Measurements from ENCODE around the gene GNAT1. TPM values are rescaled to one million over a fixed set of nuclear protein-coding genes. Genes with fewer than 3 reads are reported as not detected.

The GNAT1 gene
- total RNA-seq, 1 experiment from 2014 or later, result 0.13 TPM

DNA sequence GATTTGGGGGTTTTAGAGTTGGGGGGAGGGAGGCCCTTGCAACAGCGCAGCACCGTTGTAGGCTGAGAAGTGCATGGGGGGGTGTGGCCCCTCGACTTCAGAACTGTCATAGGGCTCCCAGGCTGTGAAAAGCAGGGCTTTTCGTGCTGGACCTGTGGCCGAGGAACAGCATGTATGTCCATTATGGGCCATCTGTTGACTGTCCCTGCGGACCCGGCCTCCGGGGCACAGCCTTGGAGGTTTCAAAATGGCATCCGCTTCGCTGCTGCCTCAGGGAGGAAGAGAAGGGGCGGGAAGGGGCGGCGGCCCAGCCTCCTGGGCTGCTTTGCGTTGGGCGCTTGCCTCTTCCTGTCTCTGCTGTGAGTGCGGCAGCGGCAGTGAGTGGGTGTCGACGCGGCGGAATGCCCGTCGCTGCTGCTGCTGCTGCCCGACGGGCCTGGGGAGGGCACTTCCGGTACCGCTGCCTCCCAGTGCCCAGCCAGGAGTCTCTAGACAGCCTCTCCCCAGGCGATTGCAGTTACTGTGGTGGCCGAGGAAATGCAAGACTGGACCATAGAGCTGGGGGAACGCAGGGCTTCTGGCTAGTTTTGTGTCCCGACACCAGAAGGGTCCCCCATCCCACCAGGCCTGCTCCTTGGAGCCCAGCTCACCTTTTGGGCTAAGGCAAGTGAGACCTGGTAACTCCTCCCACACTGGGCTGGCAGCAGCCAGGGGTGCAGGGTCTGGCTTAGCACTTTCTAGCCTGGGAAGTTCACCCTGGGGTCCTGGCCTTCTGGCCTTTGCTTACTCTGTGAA lies 46.5 kb downstream of the GNAT1 start:
- TF ChIP-seq SP1 (CRISPR knock-in tag; conservative IDR thresholded peaks at IDR 0.05) (peak; percentile 35; the same call in 1 of the 2 replicates), ATF1 (CRISPR knock-in tag; IDR thresholded peaks at IDR 0.05) (no peak)

DNA sequence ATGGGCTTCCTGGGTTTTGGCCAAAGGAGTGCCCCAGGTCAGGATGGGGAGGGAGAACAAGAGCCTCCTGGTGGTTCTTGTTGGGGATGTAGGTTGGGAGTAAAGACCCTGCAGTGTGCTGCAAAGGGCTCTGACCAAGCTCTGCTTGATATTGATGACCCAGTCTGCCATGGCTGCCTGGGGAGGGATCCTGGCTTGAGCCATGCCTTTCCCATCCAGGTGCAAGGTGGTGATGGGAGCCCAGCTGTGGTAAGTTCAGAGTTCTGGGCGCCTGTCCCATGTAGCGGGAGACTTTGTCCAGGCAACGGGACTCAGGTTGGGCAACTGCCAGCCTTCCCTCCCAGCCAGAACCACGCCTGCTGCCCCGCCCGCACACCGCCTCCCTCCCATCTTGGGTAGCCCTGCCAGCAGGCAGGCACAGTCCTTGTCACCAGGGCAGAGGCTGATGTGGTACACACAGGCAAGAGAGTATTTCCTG lies 47.2 kb downstream of the GNAT1 start:
- ChIA-PET POLR2A (interaction anchor here (1.1 kb wide), 1 partner anchor 8 kb away, joined by 5 read pairs; no protein-coding TSS in a partner anchor), CTCF (interaction anchor here (1.1 to 6.4 kb wide), 7 partner anchors 8 to 44 kb away, joined by 3 to 88 read pairs (median 4); no protein-coding TSS in a partner anchor)
- ATAC-seq (no peak), DNase-seq (ENCODE audit: low spot score) (no peak)
- H3K27ac Mint-ChIP-seq, result no peak overlapping the region; the same call in 1 of the 2 replicates
- H3K4me1 Mint-ChIP-seq, result peaks cover 70% of the 10 kb centered on the region
- no peaks in the 10 kb centered on the region for H3K36me3 Mint-ChIP-seq
- TF ChIP-seq, protein P1, sequence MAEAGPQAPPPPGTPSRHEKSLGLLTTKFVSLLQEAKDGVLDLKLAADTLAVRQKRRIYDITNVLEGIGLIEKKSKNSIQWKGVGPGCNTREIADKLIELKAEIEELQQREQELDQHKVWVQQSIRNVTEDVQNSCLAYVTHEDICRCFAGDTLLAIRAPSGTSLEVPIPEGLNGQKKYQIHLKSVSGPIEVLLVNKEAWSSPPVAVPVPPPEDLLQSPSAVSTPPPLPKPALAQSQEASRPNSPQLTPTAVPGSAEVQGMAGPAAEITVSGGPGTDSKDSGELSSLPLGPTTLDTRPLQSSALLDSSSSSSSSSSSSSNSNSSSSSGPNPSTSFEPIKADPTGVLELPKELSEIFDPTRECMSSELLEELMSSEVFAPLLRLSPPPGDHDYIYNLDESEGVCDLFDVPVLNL (CRISPR knock-in tag; IDR thresholded peaks at IDR 0.05; ENCODE audit: borderline replicate concordance, low read depth), result no peak
- TF ChIP-seq SMAD4 (CRISPR knock-in tag; IDR thresholded peaks at IDR 0.05) (no peak), TEAD1 (CRISPR knock-in tag; IDR thresholded peaks at IDR 0.05) (0 out of 2 replicates have a peak, but pooled peaks have one; percentile 37), EMX1 (CRISPR knock-in tag; IDR thresholded peaks at IDR 0.05) (no peak), ZNF671 (CRISPR knock-in tag; IDR thresholded peaks at IDR 0.05) (no peak), ZNF317 (CRISPR knock-in tag; IDR thresholded peaks at IDR 0.05; ENCODE audit: borderline replicate concordance, low read depth) (no peak)
- TF ChIP-seq, protein P2, sequence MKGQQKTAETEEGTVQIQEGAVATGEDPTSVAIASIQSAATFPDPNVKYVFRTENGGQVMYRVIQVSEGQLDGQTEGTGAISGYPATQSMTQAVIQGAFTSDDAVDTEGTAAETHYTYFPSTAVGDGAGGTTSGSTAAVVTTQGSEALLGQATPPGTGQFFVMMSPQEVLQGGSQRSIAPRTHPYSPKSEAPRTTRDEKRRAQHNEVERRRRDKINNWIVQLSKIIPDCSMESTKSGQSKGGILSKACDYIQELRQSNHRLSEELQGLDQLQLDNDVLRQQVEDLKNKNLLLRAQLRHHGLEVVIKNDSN (CRISPR knock-in tag; IDR thresholded peaks at IDR 0.05), result no peak
- TF ChIP-seq, protein P3, sequence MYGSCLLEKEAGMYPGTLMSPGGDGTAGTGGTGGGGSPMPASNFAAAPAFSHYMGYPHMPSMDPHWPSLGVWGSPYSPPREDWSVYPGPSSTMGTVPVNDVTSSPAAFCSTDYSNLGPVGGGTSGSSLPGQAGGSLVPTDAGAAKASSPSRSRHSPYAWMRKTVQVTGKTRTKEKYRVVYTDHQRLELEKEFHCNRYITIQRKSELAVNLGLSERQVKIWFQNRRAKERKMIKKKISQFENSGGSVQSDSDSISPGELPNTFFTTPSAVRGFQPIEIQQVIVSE (CRISPR knock-in tag; IDR thresholded peaks at IDR 0.05; ENCODE audit: borderline replicate concordance), result no peak
- TF ChIP-seq, protein P4, sequence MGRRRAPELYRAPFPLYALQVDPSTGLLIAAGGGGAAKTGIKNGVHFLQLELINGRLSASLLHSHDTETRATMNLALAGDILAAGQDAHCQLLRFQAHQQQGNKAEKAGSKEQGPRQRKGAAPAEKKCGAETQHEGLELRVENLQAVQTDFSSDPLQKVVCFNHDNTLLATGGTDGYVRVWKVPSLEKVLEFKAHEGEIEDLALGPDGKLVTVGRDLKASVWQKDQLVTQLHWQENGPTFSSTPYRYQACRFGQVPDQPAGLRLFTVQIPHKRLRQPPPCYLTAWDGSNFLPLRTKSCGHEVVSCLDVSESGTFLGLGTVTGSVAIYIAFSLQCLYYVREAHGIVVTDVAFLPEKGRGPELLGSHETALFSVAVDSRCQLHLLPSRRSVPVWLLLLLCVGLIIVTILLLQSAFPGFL (CRISPR knock-in tag; IDR thresholded peaks at IDR 0.05; ENCODE audit: borderline replicate concordance), result no peak
- H3K4me3 Mint-ChIP-seq, result peak overlapping the region; percentile 97
- no peaks in the 10 kb centered on the region for H3K27me3 Mint-ChIP-seq (ENCODE audit: low read depth)
- no peaks in the 10 kb centered on the region for H3K9me3 Mint-ChIP-seq

More for the DNA sequence above, 46.5 kb downstream of the GNAT1 start:
- Mint-ChIP-seq H3K27ac (peak overlapping the region; percentile 88), H3K4me3 (peak overlapping the region; percentile 97), H3K9me3 (no peaks in the 10 kb centered on the region), H3K4me1 (peaks cover 67% of the 10 kb centered on the region), H3K27me3 (ENCODE audit: low read depth) (no peaks in the 10 kb centered on the region), H3K36me3 (no peaks in the 10 kb centered on the region)
- peak; percentile 1; the same call in 1 of the 2 replicates for ATAC-seq
- ChIA-PET CTCF (interaction anchor here (0.6 to 6.4 kb wide), 12 partner anchors 9 to 43 kb away, joined by 3 to 88 read pairs (median 4); no protein-coding TSS in a partner anchor), POLR2A (interaction anchor here (0.6 to 1.1 kb wide), 2 partner anchors 9 to 30 kb away, joined by 5 read pairs; no protein-coding TSS in a partner anchor)
- peak; percentile 59 for DNase-seq (ENCODE audit: low spot score)

DNA sequence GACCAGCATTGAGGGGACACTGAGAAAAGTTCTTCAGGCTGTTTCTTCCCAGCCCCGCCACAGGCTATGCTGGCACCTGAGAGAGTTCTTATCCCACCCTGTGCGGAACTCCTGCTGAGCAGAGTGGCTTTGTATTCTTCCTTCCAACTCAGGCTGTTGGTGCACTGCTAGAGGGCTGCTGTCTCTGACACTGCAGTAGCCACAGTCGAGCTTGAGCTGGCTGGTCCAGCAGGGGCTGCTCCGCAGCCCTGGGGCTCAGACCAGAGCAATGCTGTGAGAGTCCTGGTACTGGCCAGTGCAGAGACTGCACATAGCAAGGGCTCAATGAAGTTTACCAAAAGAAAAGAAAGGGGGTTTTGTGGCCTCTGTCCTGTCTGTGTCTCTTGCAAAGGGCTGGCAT lies 48.2 kb downstream of the GNAT1 start:
- peaks cover 2% of the 10 kb centered on the region; the same call in 1 of the 2 replicates for H3K36me3 Mint-ChIP-seq
- no peaks in the 10 kb centered on the region for H3K27me3 Mint-ChIP-seq (ENCODE audit: low read depth)
- ChIA-PET POLR2A (interaction anchor here (2.5 kb wide), 1 partner anchor 13 kb away, joined by 22 read pairs; no protein-coding TSS in a partner anchor), CTCF (interaction anchor here (0.7 to 6.4 kb wide), 7 partner anchors 13 to 372 kb away, joined by 3 to 88 read pairs (median 10); partner anchors contain the start of gene CISH)
- peaks cover 76% of the 10 kb centered on the region for H3K4me1 Mint-ChIP-seq
- H3K9me3 Mint-ChIP-seq, result no peaks in the 10 kb centered on the region
- peak overlapping the region; percentile 46 for H3K4me3 Mint-ChIP-seq
- DNase-seq (ENCODE audit: low spot score) (no peak), ATAC-seq (no peak)
- peak overlapping the region; percentile 92 for H3K27ac Mint-ChIP-seq
- TF ChIP-seq EMX1 (CRISPR knock-in tag; IDR thresholded peaks at IDR 0.05), result no peak
- TF ChIP-seq FOXK1 (CRISPR knock-in tag; IDR thresholded peaks at IDR 0.05), result no peak
- TF ChIP-seq ATF1 (CRISPR knock-in tag; IDR thresholded peaks at IDR 0.05), result no peak
- no peak for TF ChIP-seq TP53 (CRISPR knock-in tag; IDR thresholded peaks at IDR 0.05)
- no peak for TF ChIP-seq ESRRA (CRISPR knock-in tag; IDR thresholded peaks at IDR 0.05; ENCODE audit: borderline replicate concordance)
- no peak for TF ChIP-seq TEAD4 (CRISPR knock-in tag; IDR thresholded peaks at IDR 0.05)
- TF ChIP-seq, protein P5, sequence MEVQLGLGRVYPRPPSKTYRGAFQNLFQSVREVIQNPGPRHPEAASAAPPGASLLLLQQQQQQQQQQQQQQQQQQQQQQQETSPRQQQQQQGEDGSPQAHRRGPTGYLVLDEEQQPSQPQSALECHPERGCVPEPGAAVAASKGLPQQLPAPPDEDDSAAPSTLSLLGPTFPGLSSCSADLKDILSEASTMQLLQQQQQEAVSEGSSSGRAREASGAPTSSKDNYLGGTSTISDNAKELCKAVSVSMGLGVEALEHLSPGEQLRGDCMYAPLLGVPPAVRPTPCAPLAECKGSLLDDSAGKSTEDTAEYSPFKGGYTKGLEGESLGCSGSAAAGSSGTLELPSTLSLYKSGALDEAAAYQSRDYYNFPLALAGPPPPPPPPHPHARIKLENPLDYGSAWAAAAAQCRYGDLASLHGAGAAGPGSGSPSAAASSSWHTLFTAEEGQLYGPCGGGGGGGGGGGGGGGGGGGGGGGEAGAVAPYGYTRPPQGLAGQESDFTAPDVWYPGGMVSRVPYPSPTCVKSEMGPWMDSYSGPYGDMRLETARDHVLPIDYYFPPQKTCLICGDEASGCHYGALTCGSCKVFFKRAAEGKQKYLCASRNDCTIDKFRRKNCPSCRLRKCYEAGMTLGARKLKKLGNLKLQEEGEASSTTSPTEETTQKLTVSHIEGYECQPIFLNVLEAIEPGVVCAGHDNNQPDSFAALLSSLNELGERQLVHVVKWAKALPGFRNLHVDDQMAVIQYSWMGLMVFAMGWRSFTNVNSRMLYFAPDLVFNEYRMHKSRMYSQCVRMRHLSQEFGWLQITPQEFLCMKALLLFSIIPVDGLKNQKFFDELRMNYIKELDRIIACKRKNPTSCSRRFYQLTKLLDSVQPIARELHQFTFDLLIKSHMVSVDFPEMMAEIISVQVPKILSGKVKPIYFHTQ (CRISPR knock-in tag; IDR thresholded peaks at IDR 0.05), result no peak
- TF ChIP-seq NFATC4 (CRISPR knock-in tag; IDR thresholded peaks at IDR 0.05), result no peak
- no peak for TF ChIP-seq CREM (CRISPR knock-in tag; IDR thresholded peaks at IDR 0.05)
- TF ChIP-seq TEAD1 (CRISPR knock-in tag; IDR thresholded peaks at IDR 0.05), result no peak
- TF ChIP-seq, protein P2 (CRISPR knock-in tag; IDR thresholded peaks at IDR 0.05), result no peak
- TF ChIP-seq, protein P6, sequence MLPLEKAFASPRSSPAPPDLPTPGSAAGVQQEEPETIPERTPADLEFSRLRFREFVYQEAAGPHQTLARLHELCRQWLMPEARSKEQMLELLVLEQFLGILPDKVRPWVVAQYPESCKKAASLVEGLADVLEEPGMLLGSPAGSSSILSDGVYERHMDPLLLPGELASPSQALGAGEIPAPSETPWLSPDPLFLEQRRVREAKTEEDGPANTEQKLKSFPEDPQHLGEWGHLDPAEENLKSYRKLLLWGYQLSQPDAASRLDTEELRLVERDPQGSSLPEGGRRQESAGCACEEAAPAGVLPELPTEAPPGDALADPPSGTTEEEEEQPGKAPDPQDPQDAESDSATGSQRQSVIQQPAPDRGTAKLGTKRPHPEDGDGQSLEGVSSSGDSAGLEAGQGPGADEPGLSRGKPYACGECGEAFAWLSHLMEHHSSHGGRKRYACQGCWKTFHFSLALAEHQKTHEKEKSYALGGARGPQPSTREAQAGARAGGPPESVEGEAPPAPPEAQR (CRISPR knock-in tag; IDR thresholded peaks at IDR 0.05), result no peak
- TF ChIP-seq FOXP1 (CRISPR knock-in tag; IDR thresholded peaks at IDR 0.05; ENCODE audit: borderline replicate concordance), result no peak
